Activated CD8-positive, alpha-beta T cell treated with anti-CD3 and anti-CD28 coated beads for 36 hours (primary cell): ENCODE data around the gene GLB1L2. TPM values are rescaled to one million over a fixed set of nuclear protein-coding genes. Genes with fewer than 3 reads are reported as not detected.

Experiments
- ATAC-seq: fragments of 200-7000 bp; cut with Tn5 transposase; one replicate; pipeline ENCODE4 v1.10.0; 2021; ENCODE audit warnings: mild to moderate bottlenecking, moderate library complexity
- CTCF ChIA-PET: fragments of 350-600 bp; sonication (Branson Sonifier 250); formaldehyde crosslinking; loops from one replicate; lab custom pipeline; 2021; ENCODE audit warnings: antibody characterized with exemption; lab: Charles Lee
- POLR2A ChIA-PET: fragments of 350-600 bp; sonication (Branson Sonifier 250); formaldehyde crosslinking; loops from one replicate; lab custom pipeline; 2021; ENCODE audit warnings: antibody characterized with exemption; lab: Charles Lee
- DNase-seq: peaks from one replicate; pipeline ENCODE4 v3.0.0-alpha.2; 2020
- H3K27ac Mint-ChIP-seq: one replicate; pipeline ENCODE4 v1.8.0; 2021; ENCODE audit warnings: mild to moderate bottlenecking, mixed read lengths
- H3K27me3 Mint-ChIP-seq: one replicate; pipeline ENCODE4 v1.8.0; 2021; ENCODE audit warnings: mixed read lengths
- H3K36me3 Mint-ChIP-seq: one replicate; pipeline ENCODE4 v1.8.0; 2021; ENCODE audit warnings: low read depth, mixed read lengths
- H3K4me1 Mint-ChIP-seq: one replicate; pipeline ENCODE4 v1.8.0; 2021; ENCODE audit warnings: low read depth, mixed read lengths
- H3K4me3 Mint-ChIP-seq: one replicate; pipeline ENCODE4 v1.8.0; 2021; ENCODE audit warnings: mild to moderate bottlenecking, moderate library complexity, mixed read lengths
- H3K9me3 Mint-ChIP-seq: one replicate; pipeline ENCODE4 v1.8.0; 2021; ENCODE audit warnings: mixed read lengths
- intact Hi-C: fragments of 100-400 bp; cut with micrococcal nuclease; formaldehyde crosslinking; loops from one replicate; pipeline ENCODE4 v1.10.0; 2022
- total RNA-seq, 2 experiments: library from RNA; stranded (reverse); gene quantifications; one replicate each; pipeline ENCODE4 v1.2.3, GENCODE V29; 2021
- TF ChIP-seq, protein P1 (sequence below): fragments of 200-600 bp; IDR thresholded peaks from one replicate; pipeline ENCODE4 v1.8.0; 2022; ENCODE audit warnings: antibody characterized with exemption, mild to moderate bottlenecking

GLB1L2 gene
- total RNA-seq, 2 experiments from 2014 or later = 4.7 to 6.0 TPM

DNA sequence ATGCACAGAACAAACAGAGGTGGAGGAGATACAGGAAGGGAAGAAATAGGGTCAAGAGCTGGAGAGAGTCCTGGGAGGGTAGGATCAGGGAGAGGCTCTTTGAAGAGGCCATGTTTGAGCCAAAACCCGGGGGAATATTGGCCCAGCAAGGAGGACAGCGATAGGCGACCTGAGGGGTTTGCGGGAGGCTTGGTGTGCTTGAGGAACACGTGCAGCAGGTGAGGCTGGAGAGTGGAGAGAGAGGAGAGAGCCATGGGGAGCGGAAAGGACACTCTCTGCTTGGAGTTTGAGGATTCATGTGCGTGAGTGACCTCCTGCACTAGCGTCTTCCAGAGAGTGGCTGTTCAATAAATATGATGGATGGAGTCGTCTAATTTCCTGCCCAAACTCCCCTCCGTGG is 84.9 kb downstream of the GLB1L2 start:
- no peaks in the 10 kb centered on the region for H3K9me3 Mint-ChIP-seq
- ATAC-seq (no peak), DNase-seq (no peak)
- TF ChIP-seq, protein P1, sequence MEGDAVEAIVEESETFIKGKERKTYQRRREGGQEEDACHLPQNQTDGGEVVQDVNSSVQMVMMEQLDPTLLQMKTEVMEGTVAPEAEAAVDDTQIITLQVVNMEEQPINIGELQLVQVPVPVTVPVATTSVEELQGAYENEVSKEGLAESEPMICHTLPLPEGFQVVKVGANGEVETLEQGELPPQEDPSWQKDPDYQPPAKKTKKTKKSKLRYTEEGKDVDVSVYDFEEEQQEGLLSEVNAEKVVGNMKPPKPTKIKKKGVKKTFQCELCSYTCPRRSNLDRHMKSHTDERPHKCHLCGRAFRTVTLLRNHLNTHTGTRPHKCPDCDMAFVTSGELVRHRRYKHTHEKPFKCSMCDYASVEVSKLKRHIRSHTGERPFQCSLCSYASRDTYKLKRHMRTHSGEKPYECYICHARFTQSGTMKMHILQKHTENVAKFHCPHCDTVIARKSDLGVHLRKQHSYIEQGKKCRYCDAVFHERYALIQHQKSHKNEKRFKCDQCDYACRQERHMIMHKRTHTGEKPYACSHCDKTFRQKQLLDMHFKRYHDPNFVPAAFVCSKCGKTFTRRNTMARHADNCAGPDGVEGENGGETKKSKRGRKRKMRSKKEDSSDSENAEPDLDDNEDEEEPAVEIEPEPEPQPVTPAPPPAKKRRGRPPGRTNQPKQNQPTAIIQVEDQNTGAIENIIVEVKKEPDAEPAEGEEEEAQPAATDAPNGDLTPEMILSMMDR = no peak
- intact Hi-C loops = no loop called here
- H3K4me3 Mint-ChIP-seq = no peak overlapping the region
- ChIA-PET POLR2A (no interaction called here), CTCF (no interaction called here)
- no peak overlapping the region for H3K27ac Mint-ChIP-seq
- no peaks in the 10 kb centered on the region for H3K36me3 Mint-ChIP-seq
- peaks cover 4% of the 10 kb centered on the region for H3K4me1 Mint-ChIP-seq
- H3K27me3 Mint-ChIP-seq = peaks cover 34% of the 10 kb centered on the region

DNA sequence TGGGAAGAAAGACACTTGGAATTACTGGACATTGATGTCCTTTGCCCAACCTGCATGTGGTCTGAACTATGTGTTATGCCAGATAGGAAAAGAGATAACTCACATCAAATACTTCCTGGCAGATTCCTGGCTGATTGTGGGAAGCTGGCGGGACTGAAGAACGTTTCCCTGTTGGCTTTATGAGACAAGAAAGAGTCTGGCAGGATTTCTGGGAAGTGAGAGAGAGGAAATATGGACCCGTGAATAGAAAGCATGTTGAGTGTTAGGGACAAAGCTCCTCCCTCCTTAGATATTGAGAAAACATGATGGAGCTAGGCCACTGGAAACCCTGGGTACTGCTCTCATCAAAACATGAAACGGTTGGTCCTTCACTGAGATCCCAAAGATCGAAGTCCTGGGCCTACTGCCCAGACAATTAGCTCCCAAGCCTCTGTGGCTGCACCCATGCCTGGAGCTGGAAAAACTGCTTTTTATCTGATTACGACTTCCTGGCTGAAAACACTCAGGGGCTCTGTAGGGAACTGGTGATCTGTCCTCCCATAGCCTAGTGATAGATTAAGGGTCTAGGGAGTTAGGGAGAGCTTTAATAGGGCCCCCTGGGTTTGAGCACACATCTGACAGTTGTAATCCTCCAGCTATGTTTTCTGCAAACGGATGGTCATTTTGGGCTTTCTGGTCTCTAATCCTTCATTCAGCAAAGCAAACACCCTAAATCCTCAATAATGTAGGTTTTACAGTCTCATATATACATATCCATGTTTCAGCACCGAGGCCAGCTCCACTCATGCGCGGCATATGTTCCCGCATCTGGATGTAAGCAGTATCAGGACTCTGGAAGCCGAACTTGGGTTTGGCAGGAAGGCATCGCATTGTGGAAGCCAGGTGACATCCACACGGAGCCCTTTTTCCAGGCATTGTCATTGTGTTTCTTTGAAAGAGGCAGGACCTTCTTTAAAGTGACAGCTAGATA is 86.4 kb downstream of the GLB1L2 start:
- intact Hi-C loops = no loop called here
- ChIA-PET POLR2A (no interaction called here), CTCF (no interaction called here)
- peaks cover 32% of the 10 kb centered on the region for H3K27me3 Mint-ChIP-seq
- H3K9me3 Mint-ChIP-seq = no peaks in the 10 kb centered on the region
- no peak overlapping the region for H3K27ac Mint-ChIP-seq
- ATAC-seq (no peak), DNase-seq (no peak)
- H3K4me3 Mint-ChIP-seq = no peak overlapping the region
- H3K36me3 Mint-ChIP-seq = no peaks in the 10 kb centered on the region
- peaks cover 4% of the 10 kb centered on the region for H3K4me1 Mint-ChIP-seq
- TF ChIP-seq, protein P1 = no peak

DNA sequence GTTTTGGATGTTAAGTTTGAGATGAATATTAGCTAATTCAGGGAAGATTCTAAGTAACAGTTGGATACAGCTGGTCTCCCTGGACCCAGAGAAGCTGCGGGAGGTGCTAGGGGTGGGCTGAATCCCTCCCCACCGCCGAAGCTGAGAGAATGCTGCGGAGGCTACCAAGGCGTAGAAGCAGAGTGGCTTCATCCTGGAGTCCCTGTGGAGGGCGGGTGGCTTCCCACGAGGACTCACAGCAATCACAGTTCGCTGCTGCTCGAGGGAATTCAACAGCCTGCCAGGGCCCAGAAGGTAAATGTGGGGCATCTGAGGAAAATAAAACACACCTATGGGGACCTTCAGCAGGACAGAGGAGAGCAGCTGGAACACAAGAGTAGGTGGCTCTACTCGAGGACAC is 91.3 kb downstream of the GLB1L2 start:
- Mint-ChIP-seq H3K9me3 (no peaks in the 10 kb centered on the region), H3K36me3 (no peaks in the 10 kb centered on the region), H3K27me3 (no peaks in the 10 kb centered on the region), H3K4me3 (no peak overlapping the region), H3K27ac (no peak overlapping the region), H3K4me1 (no peaks in the 10 kb centered on the region)
- ChIA-PET POLR2A (no interaction called here), CTCF (no interaction called here)
- TF ChIP-seq, protein P1 = no peak
- DNase-seq (no peak), ATAC-seq (no peak)
- intact Hi-C loops = no loop called here

DNA sequence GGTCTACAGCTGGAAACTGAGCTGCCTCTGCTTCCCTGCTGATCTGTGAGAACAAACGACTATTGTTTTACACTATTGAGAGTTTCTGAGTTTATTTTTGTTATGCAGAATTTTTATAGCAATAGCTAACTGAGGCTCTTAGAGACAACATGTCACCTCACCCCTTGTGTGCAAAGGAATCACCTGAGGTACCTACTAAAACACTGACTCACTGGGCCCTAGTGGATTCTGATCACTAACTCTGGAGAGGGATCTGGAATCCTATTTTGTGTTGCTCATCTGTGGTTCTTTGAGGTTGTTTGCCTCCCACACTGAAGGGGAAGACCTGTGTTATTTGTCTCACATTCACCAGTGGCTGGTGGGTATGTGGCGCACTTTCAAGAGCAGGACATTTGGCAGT is 93.6 kb downstream of the GLB1L2 start:
- Mint-ChIP-seq H3K4me1 (no peaks in the 10 kb centered on the region), H3K9me3 (no peaks in the 10 kb centered on the region), H3K4me3 (no peak overlapping the region), H3K27me3 (peaks cover 3% of the 10 kb centered on the region), H3K36me3 (no peaks in the 10 kb centered on the region), H3K27ac (no peak overlapping the region)
- CTCF ChIA-PET = interaction anchor here (1.1 kb wide), 1 partner anchor 65 kb away, joined by 3 read pairs; no protein-coding TSS in a partner anchor
- intact Hi-C loops = no loop called here
- DNase-seq (no peak), ATAC-seq (no peak)
- POLR2A ChIA-PET = no interaction called here
- TF ChIP-seq, protein P1 = no peak

Other genes with a start within 250 kb of the GLB1L2 start
- 100 to 1,000 TPM in 1 of 2 experiments, 10 to 100 TPM in 1; 98.4 to 102 TPM for gene NCAPD3, start 108.0 kb upstream of the GLB1L2 start, total RNA-seq
- gene VPS26B, start 107.3 kb upstream of the GLB1L2 start, total RNA-seq = 10 to 100 TPM; 35.6 TPM
- gene THYN1, start 78.6 kb upstream of the GLB1L2 start, total RNA-seq = 10 to 100 TPM; 70.1 to 75.3 TPM
- 10 to 100 TPM; 13.1 to 13.8 TPM for gene ACAD8, start 78.4 kb upstream of the GLB1L2 start, total RNA-seq
- 10 to 100 TPM; 11.2 to 11.9 TPM for gene GLB1L3, start 55.6 kb upstream of the GLB1L2 start, total RNA-seq
- under 1 TPM in 1 of 2 experiments, not detected in 1; 0.07 TPM for gene B3GAT1, start 80.3 kb downstream of the GLB1L2 start, total RNA-seq